Naive thymus-derived CD4-positive, alpha-beta T cell (primary cell): ENCODE results near the gene WDTC1. TPM values are rescaled to one million over a fixed set of nuclear protein-coding genes. Genes with fewer than 3 reads are reported as not detected.

Experiments used
- ATAC-seq: fragments of 150-1000 bp; cut with Tn5 transposase; 2 replicates; pipeline ENCODE4 v1.10.0; 2021; ENCODE audit warnings: mild to moderate bottlenecking, moderate library complexity
- CTCF ChIA-PET: fragments of 350-600 bp; sonication (Branson Sonifier 250); formaldehyde crosslinking; loops from one replicate; lab custom pipeline; 2021; ENCODE audit warnings: antibody characterized with exemption; lab: Charles Lee
- POLR2A ChIA-PET: fragments of 350-600 bp; sonication (Branson Sonifier 250); formaldehyde crosslinking; loops from one replicate; lab custom pipeline; 2021; ENCODE audit warnings: antibody characterized with exemption, inconsistent platforms; lab: Charles Lee
- DNase-seq, 9 donors: peaks; one replicate each; pipeline versions ENCODE4 v3.0.0 to v3.0.0-alpha.2; 2020 to 2022; ENCODE audit warnings: mixed read lengths in 1 of 9
- H3K27ac ChIP-seq: one replicate; pipeline ENCODE4 v1.7.0; 2013; ENCODE audit warnings: mild to moderate bottlenecking, low read depth, low read length, moderate library complexity
- H3K27me3 ChIP-seq, 2 donors: one replicate each; pipeline ENCODE4 v1.7.0; 2013; ENCODE audit warnings: low read length in 2 of 2, mild to moderate bottlenecking in 2 of 2, moderate library complexity in 2 of 2; ENCODE audit not compliant: control insufficient read depth in 2 of 2, insufficient read depth in 2 of 2
- H3K36me3 ChIP-seq, 3 experiments: 1 replicate in 2 of 3; 2 replicates in 1 of 3; pipeline ENCODE4 v1.7.0; 2013; ENCODE audit warnings: low read length in 3 of 3, mild to moderate bottlenecking in 3 of 3, moderate library complexity in 1 of 3; ENCODE audit not compliant: insufficient read depth in 3 of 3, control insufficient read depth in 2 of 3
- H3K4me1 ChIP-seq, 2 donors: one replicate each; pipeline ENCODE4 v1.7.0; 2013; ENCODE audit warnings: low read length in 2 of 2, mild to moderate bottlenecking in 2 of 2, moderate library complexity in 1 of 2; ENCODE audit not compliant: control insufficient read depth in 2 of 2, insufficient read depth in 2 of 2
- H3K4me3 ChIP-seq: 2 replicates; pipeline ENCODE4 v1.7.0; 2013; ENCODE audit warnings: mild to moderate bottlenecking, low read length
- H3K9me3 ChIP-seq, 3 experiments: 1 replicate in 2 of 3; 2 replicates in 1 of 3; pipeline ENCODE4 v1.7.0; 2013; ENCODE audit warnings: low read length in 3 of 3; ENCODE audit not compliant: control insufficient read depth in 2 of 3
- H3K27ac Mint-ChIP-seq, 9 donors: one replicate each; pipeline ENCODE4 v1.8.0; 2020 to 2022; ENCODE audit warnings: mixed read lengths in 9 of 9, mild to moderate bottlenecking in 8 of 9, moderate library complexity in 5 of 9, inconsistent platforms in 2 of 9
- H3K27me3 Mint-ChIP-seq, 5 donors: one replicate each; pipeline ENCODE4 v1.8.0; 2021 to 2022; ENCODE audit warnings: mixed read lengths in 5 of 5, mild to moderate bottlenecking in 1 of 5
- H3K36me3 Mint-ChIP-seq, 5 donors: one replicate each; pipeline ENCODE4 v1.8.0; 2020 to 2022; ENCODE audit warnings: mixed read lengths in 5 of 5, mild to moderate bottlenecking in 3 of 5, inconsistent platforms in 1 of 5
- H3K4me1 Mint-ChIP-seq, 7 donors: one replicate each; pipeline ENCODE4 v1.8.0; 2020 to 2022; ENCODE audit warnings: mixed read lengths in 7 of 7, mild to moderate bottlenecking in 3 of 7, inconsistent platforms in 1 of 7
- H3K4me3 Mint-ChIP-seq, 10 donors: one replicate each; pipeline ENCODE4 v1.8.0; 2020 to 2022; ENCODE audit warnings: mild to moderate bottlenecking in 10 of 10, mixed read lengths in 10 of 10, moderate library complexity in 6 of 10, inconsistent platforms in 2 of 10
- H3K9me3 Mint-ChIP-seq, 11 donors: one replicate each; pipeline ENCODE4 v1.8.0; 2020 to 2022; ENCODE audit warnings: mixed read lengths in 11 of 11, mild to moderate bottlenecking in 4 of 11, inconsistent platforms in 1 of 11, moderate library complexity in 1 of 11
- intact Hi-C, 2 donors: fragments of 100-400 bp; cut with micrococcal nuclease; formaldehyde crosslinking; loops; one replicate each; pipeline ENCODE4 v1.15.1; 2023
- polyA plus RNA-seq, 2 donors: library from polyadenylated mRNA; unstranded; fragments of 300-500 nt; fragmentation: Illumina TruSeq; gene quantifications; one replicate each; pipeline ENCODE4 v1.2.3, GENCODE V29; 2021
- total RNA-seq, 6 experiments: library from RNA in 5 of 6; stranded (reverse) in 5 of 6; gene quantifications; 1 replicate in 5 of 6; 2 replicates in 1 of 6; pipeline ENCODE4 v1.2.3 and lab custom pipeline; 2021 to 2026

Gene WDTC1
- total and polyA plus RNA-seq, 7 experiments from 2014 or later, result 5.8 to 59.0 (median 35.3) TPM

DNA sequence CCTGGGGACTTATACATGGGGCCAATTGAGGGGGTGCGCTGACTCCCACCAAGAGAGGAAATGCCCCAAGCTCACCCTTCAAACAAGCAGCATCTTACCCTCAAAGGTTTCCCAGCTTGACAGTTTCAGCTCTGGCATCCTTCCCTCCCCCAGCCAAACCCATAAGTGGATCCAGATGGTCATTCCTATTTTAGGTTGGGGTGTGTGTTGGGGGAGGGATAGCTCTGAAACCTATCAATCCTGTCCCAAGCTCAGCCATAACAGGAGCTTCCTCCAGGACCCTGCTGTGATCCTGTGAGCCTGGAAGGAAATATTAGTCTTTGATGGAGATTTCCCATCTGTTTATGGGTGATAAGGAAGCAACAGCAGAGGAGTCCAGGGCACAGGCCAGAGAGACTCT, 84.2 kb downstream of the WDTC1 start:
- POLR2A ChIA-PET, result no interaction called here
- ATAC-seq, result no peak
- peak overlapping the region in 1 of 9 donors; percentile 55 for H3K27ac Mint-ChIP-seq
- peaks cover 4 to 28% (median 23%) of the 10 kb centered on the region in 7 donors for H3K4me1 Mint-ChIP-seq
- CTCF ChIA-PET, result interaction anchor here (0.6 kb wide), 1 partner anchor 21 kb away, joined by 5 read pairs; no protein-coding TSS in a partner anchor
- Histone ChIP-seq H3K4me3 (no peak overlapping the region), H3K27me3 (no peaks in the 10 kb centered on the region), H3K4me1 (peaks cover 14 to 16% of the 10 kb centered on the region in 2 donors), H3K27ac (no peak overlapping the region), H3K36me3 (peaks cover 0 to 5% (median 0%) of the 10 kb centered on the region in 3 experiments), H3K9me3 (no peaks in the 10 kb centered on the region)
- H3K27me3 Mint-ChIP-seq, result peaks cover 0 to 6% (median 4%) of the 10 kb centered on the region in 5 donors
- H3K36me3 Mint-ChIP-seq, result peaks cover 0 to under 1% (median 0%) of the 10 kb centered on the region in 5 donors
- no peak for DNase-seq
- H3K9me3 Mint-ChIP-seq, result no peaks in the 10 kb centered on the region
- no peak overlapping the region for H3K4me3 Mint-ChIP-seq
- intact Hi-C loops, result no loop called here

DNA sequence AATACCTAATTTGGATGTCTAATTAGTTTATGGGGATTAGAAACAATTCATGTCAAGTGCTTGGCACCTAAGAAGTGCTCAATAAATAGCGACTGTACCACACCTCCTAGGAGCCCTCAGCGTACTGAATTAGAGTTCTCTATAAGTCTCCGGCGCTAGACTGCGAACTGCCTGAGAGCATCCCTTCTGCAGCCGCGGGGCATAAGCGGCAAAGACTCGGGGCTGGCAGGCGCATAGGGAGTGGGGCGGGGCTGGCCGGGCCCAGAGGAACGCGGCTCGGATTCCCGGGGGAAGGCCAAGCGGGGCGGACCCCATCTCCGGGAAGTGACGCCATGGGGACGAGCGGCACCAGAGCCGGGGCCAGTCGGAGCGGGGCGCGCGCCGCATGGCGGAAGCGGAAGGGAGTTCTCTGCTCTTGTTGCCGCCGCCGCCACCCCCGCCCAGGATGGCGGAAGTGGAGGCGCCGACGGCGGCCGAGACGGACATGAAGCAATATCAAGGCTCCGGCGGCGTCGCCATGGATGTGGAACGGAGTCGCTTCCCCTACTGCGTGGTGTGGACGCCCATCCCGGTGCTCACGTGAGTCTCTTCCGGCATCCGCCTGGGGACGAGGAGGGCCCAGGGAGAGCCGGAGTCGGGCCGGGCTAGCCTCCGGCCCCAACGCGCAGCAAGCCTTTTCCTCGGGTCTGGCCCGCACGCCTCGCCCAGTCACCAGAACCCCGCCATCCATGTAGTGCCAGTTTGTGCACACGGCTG, 87.6 kb downstream of the WDTC1 start, which contains the start of gene TMEM222:
TMEM222 (plus strand) TSS at position 351 of the 756 bp plus-strand sequence; CDS start at position 386, 35 bp downstream.
- POLR2A ChIA-PET, result interaction anchor here (0.8 to 4.0 kb wide), 4 partner anchors 21 to 341 kb away, joined by 3 to 28 read pairs (median 5); partner anchors contain the start of gene SYTL1
- H3K9me3 Mint-ChIP-seq, result no peaks in the 10 kb centered on the region
- peak within 1 kb of the TSS; percentile 91 to 99 (median 96) for H3K4me3 Mint-ChIP-seq
- Histone ChIP-seq H3K27me3 (no peaks in the 10 kb centered on the region), H3K4me3 (peak within 1 kb of the TSS; percentile 91), H3K27ac (peak within 1 kb of the TSS; percentile 95), H3K9me3 (no peaks in the 10 kb centered on the region), H3K36me3 (peaks cover 0 to 26% (median 0%) of the 10 kb centered on the region in 3 experiments), H3K4me1 (peaks cover 18 to 22% of the 10 kb centered on the region in 2 donors)
- peaks cover 22 to 59% (median 54%) of the 10 kb centered on the region in 7 donors for H3K4me1 Mint-ChIP-seq
- ATAC-seq, result peak; percentile 98
- H3K27ac Mint-ChIP-seq, result peak within 1 kb of the TSS; percentile 88 to 97 (median 93)
- H3K36me3 Mint-ChIP-seq, result peaks cover 0 to 20% (median 0%) of the 10 kb centered on the region in 5 donors
- intact Hi-C loops, result loop anchor here (1.0 to 10.0 kb wide), 14 partner anchors 20 to 765 kb away; partner anchors contain the start of genes AHDC1 (in 2 of the 2), WDTC1 (in 2 of the 2), EYA3 (in 1 of the 2) and FAM76A (in 1 of the 2)
- peaks cover 0 to 5% (median 3%) of the 10 kb centered on the region in 5 donors for H3K27me3 Mint-ChIP-seq
- CTCF ChIA-PET, result interaction anchor here (1.0 to 1.7 kb wide), 2 partner anchors 11 to 44 kb away, joined by 3 to 10 read pairs; no protein-coding TSS in a partner anchor
- DNase-seq, result peak; percentile 94 to 99 (median 97)

DNA sequence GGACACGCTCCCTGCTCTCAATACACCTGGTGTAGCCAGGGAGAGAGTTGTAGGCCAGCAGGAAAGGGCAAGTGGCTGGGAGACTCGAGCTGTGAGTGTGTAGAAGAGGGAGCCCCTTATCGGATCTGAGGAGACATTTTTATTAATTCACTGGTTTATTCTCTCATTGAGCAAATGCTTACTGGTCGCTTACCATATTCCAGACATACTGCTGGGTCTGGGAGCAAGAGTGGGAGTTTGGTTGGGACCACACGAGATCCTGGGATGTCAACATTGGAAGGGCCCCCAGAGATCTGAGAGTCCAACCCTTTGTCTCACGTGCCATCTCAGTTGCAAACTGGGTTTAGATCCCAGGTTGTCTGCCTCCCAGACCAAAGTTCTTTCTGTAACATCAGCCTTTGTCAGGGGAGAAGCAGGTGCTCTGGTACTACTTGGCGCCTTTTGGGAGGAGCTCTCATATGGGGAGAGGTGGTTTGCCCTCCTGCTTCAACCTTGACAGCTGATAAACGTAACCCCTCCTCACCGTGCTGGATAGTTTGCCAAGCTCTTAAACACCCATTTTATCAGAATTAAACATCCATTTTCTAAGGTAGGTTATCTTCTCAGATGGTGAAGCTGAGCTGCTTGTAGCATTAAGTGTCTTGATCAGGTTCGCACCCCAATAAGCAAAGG, 88.3 kb downstream of the WDTC1 start:
- intact Hi-C loops, result loop anchor here (1.0 to 10.0 kb wide), 14 partner anchors 20 to 765 kb away; partner anchors contain the start of genes AHDC1 (in 2 of the 2), SLC9A1 (in 2 of the 2), WDTC1 (in 2 of the 2) and EYA3 (in 1 of the 2)
- H3K9me3 Mint-ChIP-seq, result no peaks in the 10 kb centered on the region
- DNase-seq, result peak in 1 of 9 donors; percentile 20
- ATAC-seq, result no peak
- peak overlapping the region; percentile 91 for H3K4me3 ChIP-seq
- ChIA-PET CTCF (interaction anchor here (0.5 to 2.2 kb wide), 7 partner anchors 11 to 277 kb away, joined by 3 to 10 read pairs (median 4); partner anchors contain the start of genes GPR3 and SLC9A1), POLR2A (interaction anchor here (0.6 to 4.0 kb wide), 12 partner anchors 10 to 1871 kb away, joined by 3 to 28 read pairs (median 4); partner anchors contain the start of gene SYTL1)
- peaks cover 18 to 24% of the 10 kb centered on the region in 2 donors for H3K4me1 ChIP-seq
- peaks cover 26 to 64% (median 58%) of the 10 kb centered on the region in 7 donors for H3K4me1 Mint-ChIP-seq
- H3K27me3 ChIP-seq, result no peaks in the 10 kb centered on the region
- peak overlapping the region; percentile 91 to 99 (median 96) for H3K4me3 Mint-ChIP-seq
- peaks cover 0 to 5% (median 3%) of the 10 kb centered on the region in 5 donors for H3K27me3 Mint-ChIP-seq
- peaks cover 0 to 21% (median under 1%) of the 10 kb centered on the region in 5 donors for H3K36me3 Mint-ChIP-seq
- H3K9me3 ChIP-seq, result no peaks in the 10 kb centered on the region
- H3K27ac ChIP-seq, result peak overlapping the region; percentile 95
- H3K36me3 ChIP-seq, result peaks cover 0 to 28% (median 0%) of the 10 kb centered on the region in 3 experiments
- peak overlapping the region; percentile 88 to 97 (median 93) for H3K27ac Mint-ChIP-seq

DNA sequence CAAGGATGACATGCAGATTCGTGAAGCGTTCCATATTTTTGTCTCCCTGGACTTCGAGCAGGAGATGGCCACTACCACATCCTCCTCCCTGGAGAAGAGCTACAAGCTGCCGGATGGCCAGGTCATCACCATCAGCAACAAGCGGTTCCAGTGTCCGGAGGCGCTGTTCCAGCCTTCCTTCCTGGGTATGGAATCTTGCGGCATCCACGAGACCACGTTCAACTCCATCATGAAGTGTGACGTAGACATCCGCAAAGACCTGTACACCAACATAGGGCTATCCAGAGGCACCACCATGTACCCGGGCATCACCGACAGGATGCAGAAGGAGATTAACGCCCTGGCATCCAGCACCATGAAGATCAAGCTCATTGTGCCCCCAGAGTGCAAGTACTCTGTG, 90.9 kb downstream of the WDTC1 start:
- Histone ChIP-seq H3K9me3 (no peaks in the 10 kb centered on the region), H3K4me1 (peaks cover 18 to 27% of the 10 kb centered on the region in 2 donors), H3K27me3 (no peaks in the 10 kb centered on the region), H3K36me3 (peaks cover 0 to 45% (median 6%) of the 10 kb centered on the region in 3 experiments), H3K4me3 (no peak overlapping the region), H3K27ac (no peak overlapping the region)
- Mint-ChIP-seq H3K9me3 (no peaks in the 10 kb centered on the region), H3K4me1 (peaks cover 41 to 82% (median 76%) of the 10 kb centered on the region in 7 donors), H3K27ac (peak overlapping the region in 1 of 9 donors; percentile 9), H3K4me3 (peak overlapping the region in 5 of 10 donors; percentile 17 to 94 (median 52)), H3K27me3 (no peaks in the 10 kb centered on the region), H3K36me3 (peaks cover 0 to 24% (median 5%) of the 10 kb centered on the region in 5 donors)
- intact Hi-C loops, result loop anchor here in 1 of 2 donors (10.0 kb wide), 1 partner anchor 280 kb away; the partner anchor contains the start of gene AHDC1
- ChIA-PET POLR2A (interaction anchor here (0.6 to 4.0 kb wide), 3 partner anchors 16 to 106 kb away, joined by 3 to 28 read pairs (median 10); partner anchors contain the start of gene SYTL1), CTCF (interaction anchor here (1.7 to 1.8 kb wide), 2 partner anchors 32 to 344 kb away, joined by 4 to 8 read pairs; no protein-coding TSS in a partner anchor)
- ATAC-seq, result no peak
- no peak for DNase-seq

DNA sequence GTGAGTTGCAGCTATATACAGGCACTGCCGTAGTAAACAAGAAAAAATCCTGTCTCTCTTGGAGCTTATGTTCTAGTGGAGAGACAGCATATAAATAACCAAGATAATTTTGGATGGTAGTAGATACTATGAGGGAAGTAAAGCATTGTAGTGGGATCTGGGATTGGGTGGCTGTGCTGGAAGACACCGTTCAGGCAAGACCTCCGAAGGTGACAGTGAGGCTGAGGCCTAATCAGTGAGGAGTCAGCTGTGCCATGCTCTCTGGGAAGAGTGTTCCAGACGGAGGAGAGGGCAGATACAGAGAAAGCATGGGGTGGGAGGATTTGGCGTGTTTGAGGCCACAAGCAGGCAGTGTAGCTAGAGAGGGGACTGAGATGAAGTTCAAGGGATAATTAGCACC, 93.5 kb downstream of the WDTC1 start:
- POLR2A ChIA-PET, result interaction anchor here (1.0 to 2.5 kb wide), 3 partner anchors 11 to 19 kb away, joined by 3 to 10 read pairs (median 5); no protein-coding TSS in a partner anchor
- H3K4me3 ChIP-seq, result no peak overlapping the region
- ATAC-seq (no peak), DNase-seq (no peak)
- Mint-ChIP-seq H3K27ac (peak overlapping the region in 5 of 9 donors; percentile 28 to 89 (median 56)), H3K4me1 (peaks cover 53 to 91% (median 76%) of the 10 kb centered on the region in 7 donors), H3K9me3 (no peaks in the 10 kb centered on the region), H3K36me3 (peaks cover 0 to 31% (median 5%) of the 10 kb centered on the region in 5 donors), H3K4me3 (peak overlapping the region in 2 of 10 donors; percentile 8 to 18), H3K27me3 (no peaks in the 10 kb centered on the region)
- no peaks in the 10 kb centered on the region for H3K9me3 ChIP-seq
- CTCF ChIA-PET, result interaction anchor here (1.1 to 1.9 kb wide), 3 partner anchors 14 to 29 kb away, joined by 3 to 6 read pairs (median 3); partner anchors contain the start of gene SYTL1
- no peaks in the 10 kb centered on the region for H3K27me3 ChIP-seq
- H3K27ac ChIP-seq, result no peak overlapping the region
- peaks cover 8 to 67% (median 13%) of the 10 kb centered on the region in 3 experiments for H3K36me3 ChIP-seq
- peaks cover 16 to 23% of the 10 kb centered on the region in 2 donors for H3K4me1 ChIP-seq
- intact Hi-C loops, result loop anchor here in 1 of 2 donors (10.0 kb wide), 1 partner anchor 277 kb away; the partner anchor contains the start of gene AHDC1
